K562 (cell line): Measurements from ENCODE around the gene TNNT1. TPM values are rescaled to one million over a fixed set of nuclear protein-coding genes. Genes with fewer than 3 reads are reported as not detected.

Source experiments
- BCOR ChIP-seq: fragments of 450-650 bp; IDR thresholded peaks from 2 replicates; pipeline ENCODE4 v1.6.1; 2016
- C11orf30 ChIP-seq: fragments of 450-650 bp; IDR thresholded peaks from 2 replicates; pipeline ENCODE4 v1.6.1; 2016; ENCODE audit warnings: low read depth, mild to moderate bottlenecking
- DNMT1 ChIP-seq: fragments of 450-650 bp; IDR thresholded peaks from 2 replicates; pipeline ENCODE4 v1.6.1; 2016; ENCODE audit warnings: antibody characterized with exemption, mild to moderate bottlenecking
- ELF4 ChIP-seq: fragments of 450-650 bp; formaldehyde crosslinking; IDR thresholded peaks from 2 replicates; pipeline ENCODE4 v1.4.0; 2022; ENCODE audit warnings: missing genetic modification characterization
- IRF1 ChIP-seq: sonication (generic); formaldehyde crosslinking; IDR thresholded peaks from 2 replicates; pipeline ENCODE4 v1.8.0; 2022; ENCODE audit warnings: missing genetic modification reagents, mild to moderate bottlenecking, borderline replicate concordance
- THRAP3 ChIP-seq: fragments of 450-650 bp; IDR thresholded peaks from 2 replicates; pipeline ENCODE4 v1.6.1; 2016; ENCODE audit warnings: mild to moderate bottlenecking, inconsistent platforms, borderline replicate concordance
- TOE1 ChIP-seq, 2 experiments: fragments of 450-650 bp in 1 of 2; sonication (generic) in 1 of 2; formaldehyde crosslinking in 1 of 2; IDR thresholded peaks; 2 replicates each; pipeline versions ENCODE4 v1.7.1 to v1.8.0; 2016 to 2022; ENCODE audit warnings: borderline replicate concordance in 2 of 2, mild to moderate bottlenecking in 2 of 2, antibody characterized with exemption in 1 of 2, inconsistent platforms in 1 of 2, low read depth in 1 of 2, missing genetic modification reagents in 1 of 2, moderate library complexity in 1 of 2
- U2AF2 ChIP-seq: fragments of 200-400 bp; formaldehyde crosslinking; optimal IDR thresholded peaks from 2 replicates; pipeline ENCODE3; 2017; ENCODE audit warnings: low read depth, mild to moderate bottlenecking, low read length
- ZBTB5 ChIP-seq: fragments of 450-650 bp; IDR thresholded peaks from 2 replicates; pipeline ENCODE4 v1.6.1; 2017; ENCODE audit warnings: antibody characterized with exemption
- ZNF165 ChIP-seq: fragments of 250-450 bp; sonication (Bioruptor Pico); IDR thresholded peaks from 2 replicates; pipeline ENCODE4 v1.4.0; 2020; ENCODE audit warnings: borderline replicate concordance
- ZNF592 ChIP-seq: fragments of 450-650 bp; IDR thresholded peaks from 2 replicates; pipeline ENCODE4 v1.6.1; 2017; ENCODE audit warnings: antibody characterized with exemption, mild to moderate bottlenecking
- polyA plus RNA-seq, 8 experiments: library from polyadenylated mRNA; depleted of rRNA in 4 of 8; stranded (reverse) in 5 of 8; unstranded in 3 of 8; fragments of >200 nt; fragmentation: Nextera tagmentation in 2 of 8; fragmentation: Illumina TruSeq in 1 of 8; extraction: Ambion mirVana in 2 of 8; extraction: Trizol in 1 of 8; gene quantifications; 2 replicates each; pipeline versions ENCODE4 v1.2.1 to v1.2.3, GENCODE V29; 2011 to 2014; ENCODE audit warnings: inconsistent platforms in 1 of 8, missing spikeins in 1 of 8
- total RNA-seq, 7 experiments: library from RNA; depleted of rRNA in 6 of 7; stranded (reverse); fragments of >200 nt in 6 of 7; fragmentation: Illumina TruSeq in 2 of 7; extraction: Trizol in 2 of 7; gene quantifications; 2 replicates each; pipeline versions ENCODE4 v1.2.1 to v1.2.3, GENCODE V29; 2011 to 2021; ENCODE audit warnings: low replicate concordance in 1 of 7
- TF ChIP-seq, protein P1 (sequence below), 2 experiments: fragments of 450-650 bp; IDR thresholded peaks; 2 replicates each; pipeline ENCODE4 v1.6.1; 2016; ENCODE audit warnings: mild to moderate bottlenecking in 2 of 2, borderline replicate concordance in 1 of 2, low read depth in 1 of 2, moderate library complexity in 1 of 2

Gene TNNT1
- total and polyA plus RNA-seq, 9 of the 15 experiments (the other 6 are each of a cell fraction or from before 2014, with no cell fraction given): 31.8 to 390 (median 227) TPM

- peak; percentile 57; the same call in 1 of the 2 replicates for TF ChIP-seq TOE1 (IDR thresholded peaks at IDR 0.05; ENCODE audit: borderline replicate concordance)
- TF ChIP-seq TOE1 (CRISPR knock-in tag; IDR thresholded peaks at IDR 0.05; ENCODE audit: borderline replicate concordance, low read depth): no peak
- peak; percentile 34; the same call in 1 of the 2 replicates for TF ChIP-seq BCOR
- no peak for TF ChIP-seq ZNF165
- TF ChIP-seq C11orf30: no peak; the same call in none of the 2 replicates
- peak; percentile 98 for TF ChIP-seq THRAP3
- TF ChIP-seq ZNF592: 0 out of 2 replicates have a peak, but pooled peaks have one; percentile 15
- TF ChIP-seq U2AF2: no peak
- no peak for TF ChIP-seq IRF1 (CRISPR knock-in tag)
- TF ChIP-seq ELF4 (CRISPR knock-in tag): peak; percentile 96
- peak; percentile 55; the same call in 1 of the 2 replicates for TF ChIP-seq ZBTB5
- TF ChIP-seq DNMT1: no peak; the same call in 1 of the 2 replicates
- TF ChIP-seq, protein P1, sequence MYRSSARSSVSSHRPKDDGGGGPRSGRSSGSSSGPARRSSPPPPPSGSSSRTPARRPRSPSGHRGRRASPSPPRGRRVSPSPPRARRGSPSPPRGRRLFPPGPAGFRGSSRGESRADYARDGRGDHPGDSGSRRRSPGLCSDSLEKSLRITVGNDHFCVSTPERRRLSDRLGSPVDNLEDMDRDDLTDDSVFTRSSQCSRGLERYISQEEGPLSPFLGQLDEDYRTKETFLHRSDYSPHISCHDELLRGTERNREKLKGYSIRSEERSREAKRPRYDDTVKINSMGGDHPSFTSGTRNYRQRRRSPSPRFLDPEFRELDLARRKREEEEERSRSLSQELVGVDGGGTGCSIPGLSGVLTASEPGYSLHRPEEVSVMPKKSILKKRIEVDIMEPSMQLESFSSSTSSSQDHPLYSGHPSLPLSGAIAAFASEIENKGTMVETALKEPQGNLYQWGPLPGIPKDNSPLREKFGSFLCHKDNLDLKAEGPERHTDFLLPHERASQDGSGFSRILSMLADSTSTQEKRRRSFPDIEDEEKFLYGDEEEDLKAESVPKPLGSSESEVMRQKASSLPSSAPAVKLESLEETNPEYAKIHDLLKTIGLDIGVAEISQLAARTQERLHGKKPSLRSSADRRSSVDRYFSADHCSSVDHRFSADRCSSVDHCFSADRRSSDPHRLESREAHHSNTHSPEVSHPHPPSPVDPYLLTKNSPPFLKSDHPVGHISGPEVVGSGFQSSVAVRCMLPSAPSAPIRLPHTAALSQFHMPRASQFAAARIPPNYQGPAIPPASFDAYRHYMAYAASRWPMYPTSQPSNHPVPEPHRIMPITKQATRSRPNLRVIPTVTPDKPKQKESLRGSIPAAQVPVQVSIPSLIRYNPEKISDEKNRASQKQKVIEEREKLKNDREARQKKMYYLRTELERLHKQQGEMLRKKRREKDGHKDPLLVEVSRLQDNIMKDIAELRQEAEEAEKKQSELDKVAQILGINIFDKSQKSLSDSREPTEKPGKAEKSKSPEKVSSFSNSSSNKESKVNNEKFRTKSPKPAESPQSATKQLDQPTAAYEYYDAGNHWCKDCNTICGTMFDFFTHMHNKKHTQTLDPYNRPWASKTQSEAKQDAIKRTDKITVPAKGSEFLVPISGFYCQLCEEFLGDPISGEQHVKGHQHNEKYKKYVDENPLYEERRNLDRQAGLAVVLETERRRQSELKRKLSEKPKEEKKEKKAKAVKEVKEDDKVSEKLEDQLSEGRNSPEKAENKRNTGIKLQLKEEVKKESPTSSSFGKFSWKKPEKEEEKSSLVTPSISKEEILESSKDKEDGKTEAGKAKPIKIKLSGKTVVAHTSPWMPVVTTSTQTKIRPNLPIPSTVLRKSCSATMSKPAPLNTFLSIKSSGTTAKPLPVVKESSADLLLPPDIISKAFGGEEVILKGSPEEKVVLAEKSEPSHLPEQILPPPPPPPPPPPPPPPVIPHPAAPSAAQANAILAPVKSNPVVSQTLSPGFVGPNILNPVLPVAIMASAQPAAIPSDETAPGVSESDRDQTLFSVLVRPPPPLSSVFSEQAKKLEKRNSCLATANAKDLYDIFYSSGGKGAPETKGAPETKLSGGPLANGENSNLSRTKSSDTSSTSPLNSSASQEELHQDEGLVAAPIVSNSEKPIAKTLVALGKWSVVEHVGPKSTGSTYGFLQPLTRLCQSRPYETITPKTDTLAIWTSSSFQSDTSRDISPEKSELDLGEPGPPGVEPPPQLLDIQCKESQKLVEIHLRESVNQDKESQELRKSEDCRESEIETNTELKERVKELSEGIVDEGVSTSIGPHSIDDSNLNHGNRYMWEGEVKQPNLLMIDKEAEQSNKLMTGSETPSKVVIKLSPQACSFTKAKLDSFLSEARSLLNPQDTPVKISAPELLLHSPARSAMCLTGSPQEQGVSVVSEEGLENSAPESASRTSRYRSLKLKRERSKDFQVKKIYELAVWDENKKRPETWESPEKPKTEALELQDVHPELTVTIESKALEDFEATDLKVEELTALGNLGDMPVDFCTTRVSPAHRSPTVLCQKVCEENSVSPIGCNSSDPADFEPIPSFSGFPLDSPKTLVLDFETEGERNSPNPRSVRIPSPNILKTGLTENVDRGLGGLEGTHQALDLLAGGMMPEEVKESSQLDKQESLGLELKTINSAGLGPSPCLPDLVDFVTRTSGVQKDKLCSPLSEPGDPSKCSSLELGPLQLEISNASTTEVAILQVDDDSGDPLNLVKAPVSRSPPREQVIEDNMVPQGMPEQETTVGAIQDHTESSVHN (IDR thresholded peaks at IDR 0.05; ENCODE audit: borderline replicate concordance in 1 of 2, low read depth in 1 of 2): no peak
Measured at GRCh38 chr19:55152017-55152416, 3.0 kb upstream of the TNNT1 start (continued).
